ENCODE data around the gene C21orf58.
"Not testable (repeated sequence)": the region's sequence is repeated elsewhere in the genome, so short reads cannot be mapped to it uniquely, and the experiment has no call there.

The C21orf58 gene

GRCh38 chr21:46322351-46323226 lies 1.1 kb downstream of the C21orf58 start:
- no peak for DNase-seq

GRCh38 chr21:46320331-46320801 lies 3.3 kb downstream of the C21orf58 start:
- DNase-seq, result no peak

GRCh38 chr21:46319186-46319585 lies 4.5 kb downstream of the C21orf58 start:
- no peak for DNase-seq

GRCh38 chr21:46318464-46318845 lies 5.2 kb downstream of the C21orf58 start:
- DNase-seq, result no peak

GRCh38 chr21:46317710-46318463 lies 5.8 kb downstream of the C21orf58 start:
- DNase-seq, result no peak

GRCh38 chr21:46316708-46317324 lies 6.9 kb downstream of the C21orf58 start:
- no peak for DNase-seq

GRCh38 chr21:46314441-46315020 lies 9.1 kb downstream of the C21orf58 start:
- DNase-seq, result no peak

- no peak for DNase-seq
Measured at GRCh38 chr21:46312949-46313348, 10.7 kb downstream of the C21orf58 start.

GRCh38 chr21:46311568-46311967 lies 12.1 kb downstream of the C21orf58 start:
- no peak for DNase-seq

GRCh38 chr21:46310260-46310659 lies 13.4 kb downstream of the C21orf58 start:
- DNase-seq, result not testable (repeated sequence)

GRCh38 chr21:46308431-46308830 lies 15.2 kb downstream of the C21orf58 start:
- DNase-seq, result no peak

- no peak for DNase-seq
Measured at GRCh38 chr21:46307625-46308024, 16.0 kb downstream of the C21orf58 start.

GRCh38 chr21:46304955-46305354 lies 18.7 kb downstream of the C21orf58 start:
- no peak for DNase-seq

GRCh38 chr21:46304437-46304836 lies 19.2 kb downstream of the C21orf58 start:
- no peak for DNase-seq

GRCh38 chr21:46301759-46302158 lies 21.9 kb downstream of the C21orf58 start:
- no peak for DNase-seq

GRCh38 chr21:46299167-46299566 lies 24.5 kb downstream of the C21orf58 start:
- DNase-seq, result no peak

GRCh38 chr21:46297338-46298271 lies 26.1 kb downstream of the C21orf58 start:
- no peak for DNase-seq

GRCh38 chr21:46295996-46296752 lies 27.5 kb downstream of the C21orf58 start:
- no peak for DNase-seq

GRCh38 chr21:46295177-46295770 lies 28.4 kb downstream of the C21orf58 start:
- DNase-seq, result no peak

- DNase-seq, result no peak
Measured at GRCh38 chr21:46294647-46295176, 29.0 kb downstream of the C21orf58 start.

All from cerebellar nuclear complex (tissue), 1 donor.